Thymus (tissue), 11 donors: ENCODE data around the gene SEC23A. TPM values are rescaled to one million over a fixed set of nuclear protein-coding genes. Genes with fewer than 3 reads are reported as not detected.
"Not testable (repeated sequence)": the region's sequence is repeated elsewhere in the genome, so short reads cannot be mapped to it uniquely, and the experiment has no call there.

Source experiments
- DNase-seq, 9 donors: peaks; one replicate each; pipeline ENCODE4 v3.0.0-alpha.2; 2013; ENCODE audit warnings: low spot score in 9 of 9, low read depth in 6 of 9, missing footprints in 1 of 9
- H3K27ac ChIP-seq, 2 donors: one replicate each; pipeline ENCODE4 v1.5.1; 2013; ENCODE audit warnings: control low read depth in 1 of 2, low read depth in 1 of 2, low read length in 1 of 2, mild to moderate bottlenecking in 1 of 2, moderate library complexity in 1 of 2
- H3K27me3 ChIP-seq, 2 donors: one replicate each; pipeline ENCODE4 v1.5.1; 2013; ENCODE audit warnings: low read length in 1 of 2; ENCODE audit not compliant: control insufficient read depth in 2 of 2, insufficient read depth in 1 of 2
- H3K36me3 ChIP-seq, 2 donors: one replicate each; pipeline ENCODE4 v1.5.1; 2013; ENCODE audit warnings: low read length in 1 of 2, mild to moderate bottlenecking in 1 of 2, moderate library complexity in 1 of 2; ENCODE audit not compliant: control insufficient read depth in 2 of 2, insufficient read depth in 2 of 2
- H3K4me1 ChIP-seq, 2 donors: one replicate each; pipeline ENCODE4 v1.5.1; 2013; ENCODE audit warnings: low read length in 2 of 2; ENCODE audit not compliant: control insufficient read depth in 2 of 2, insufficient read depth in 2 of 2
- H3K4me3 ChIP-seq, 2 donors: one replicate each; pipeline ENCODE4 v1.5.1; 2013; ENCODE audit warnings: low read length in 2 of 2, control low read depth in 1 of 2, mild to moderate bottlenecking in 1 of 2
- H3K9me3 ChIP-seq, 2 donors: one replicate each; pipeline ENCODE4 v1.5.1; 2013; ENCODE audit warnings: low read length in 1 of 2, mild to moderate bottlenecking in 1 of 2; ENCODE audit not compliant: control insufficient read depth in 2 of 2, insufficient read depth in 1 of 2
- WGBS: extraction: QIAGEN DNeasy Blood & Tissue Kit; methylation state at CpG from one replicate; pipeline ENCODE4 v1.1.7; 2013; 5-methylcytosine and 5-hydroxymethylcytosine counted together
- polyA plus RNA-seq: library from polyadenylated mRNA; stranded (reverse); fragments of 200-250 nt; gene quantifications from one replicate; pipeline ENCODE4 v1.2.3, GENCODE V29; 2013
- total RNA-seq: library from RNA; stranded (reverse); fragments of 120-200 nt; gene quantifications from one replicate; pipeline ENCODE4 v1.2.4, GENCODE V29; 2013
- donor health status: healthy.

Gene SEC23A
- total and polyA plus RNA-seq, 2 donors, result 20.9 to 47.3 TPM

DNA sequence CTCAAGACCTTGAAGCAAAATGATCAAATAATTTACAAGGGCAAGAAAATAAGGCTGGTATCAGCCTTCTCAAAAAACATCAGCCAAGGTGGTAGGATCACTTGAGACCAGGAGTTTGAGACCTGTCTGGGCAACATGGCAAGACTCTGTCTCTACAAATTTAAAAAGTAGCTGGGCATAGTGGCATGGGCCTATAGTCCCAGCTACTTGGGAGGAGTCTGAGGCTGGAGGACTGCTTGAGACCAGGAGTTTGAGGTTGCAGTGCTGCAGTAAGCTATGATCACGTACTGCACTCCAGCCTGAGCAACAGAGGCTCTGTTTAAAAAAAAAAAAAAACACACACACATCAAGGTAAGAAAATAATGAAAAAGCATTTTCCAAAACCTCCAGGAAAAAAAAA, 22.1 kb downstream of the SEC23A start:
- H3K4me1 ChIP-seq, result no peaks in the 10 kb centered on the region
- H3K9me3 ChIP-seq, result no peaks in the 10 kb centered on the region
- no peak overlapping the region for H3K4me3 ChIP-seq
- peaks cover 18 to 35% of the 10 kb centered on the region in 2 donors for H3K36me3 ChIP-seq
- H3K27me3 ChIP-seq, result no peaks in the 10 kb centered on the region
- H3K27ac ChIP-seq, result no peak overlapping the region
- 93% methylated on average over 1 of the region's 1 CpG for WGBS
- no peak for DNase-seq

- DNase-seq, result no peak
- Histone ChIP-seq H3K4me1 (no peaks in the 10 kb centered on the region), H3K27me3 (no peaks in the 10 kb centered on the region), H3K27ac (no peak overlapping the region), H3K9me3 (no peaks in the 10 kb centered on the region), H3K4me3 (no peak overlapping the region), H3K36me3 (peaks cover 6 to 20% of the 10 kb centered on the region in 2 donors)
- 97% methylated on average over 2 of the region's 2 CpGs for WGBS
Measured at GRCh38 chr14:39071096-39071495, 31.9 kb downstream of the SEC23A start.

DNA sequence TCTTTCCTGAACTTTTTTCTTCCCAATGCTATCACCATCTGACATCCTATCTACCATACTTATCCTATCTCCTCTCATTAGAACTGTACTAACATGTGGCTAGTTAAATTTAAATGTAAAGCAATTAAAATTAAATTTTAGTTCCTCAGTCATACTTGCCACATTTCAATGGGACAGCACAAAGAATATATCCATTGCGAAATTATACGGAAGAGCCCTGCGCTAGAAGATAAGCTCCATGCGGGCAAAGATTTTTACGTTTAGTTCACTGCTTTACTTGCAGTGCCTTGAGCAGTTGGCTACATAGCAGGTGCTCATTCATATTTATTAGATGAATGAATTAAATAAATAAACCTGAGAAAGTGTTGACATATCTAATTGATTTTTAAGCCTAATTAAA, 33.1 kb downstream of the SEC23A start:
- Histone ChIP-seq H3K36me3 (peaks cover 6 to 21% of the 10 kb centered on the region in 2 donors), H3K27me3 (no peaks in the 10 kb centered on the region), H3K4me1 (no peaks in the 10 kb centered on the region), H3K4me3 (no peak overlapping the region), H3K27ac (no peak overlapping the region), H3K9me3 (no peaks in the 10 kb centered on the region)
- WGBS, result 98% methylated on average over 5 of the region's 5 CpGs
- no peak for DNase-seq

- not testable (repeated sequence) for H3K27ac ChIP-seq, DNase-seq
Measured at GRCh38 chr14:39069169-39069805, 33.7 kb downstream of the SEC23A start.

GRCh38 chr14:39060818-39061437, 42.1 kb downstream of the SEC23A start:
- 99% methylated on average over 4 of the region's 4 CpGs for WGBS
- no peaks in the 10 kb centered on the region for H3K4me1 ChIP-seq
- DNase-seq, result no peak
- H3K27ac ChIP-seq, result no peak overlapping the region
- peaks cover 5 to 15% of the 10 kb centered on the region in 2 donors for H3K9me3 ChIP-seq
- peaks cover 24 to 39% of the 10 kb centered on the region in 2 donors for H3K36me3 ChIP-seq
- no peaks in the 10 kb centered on the region for H3K27me3 ChIP-seq
- H3K4me3 ChIP-seq, result no peak overlapping the region

More at GRCh38 chr14:39069169-39069805, 33.7 kb downstream of the SEC23A start:
- H3K4me3 ChIP-seq, H3K4me1 ChIP-seq, H3K27me3 ChIP-seq, H3K9me3 ChIP-seq: not testable (repeated sequence)
- 98% methylated on average over 7 of the region's 7 CpGs for WGBS
- peaks cover 11 to 26% of the 10 kb centered on the region in 2 donors for H3K36me3 ChIP-seq

GRCh38 chr14:39055786-39056474, 47.1 kb downstream of the SEC23A start:
- peaks cover 8 to 25% of the 10 kb centered on the region in 2 donors for H3K9me3 ChIP-seq
- H3K4me3 ChIP-seq, result no peak overlapping the region
- peak in 1 of 9 donors; percentile 10 for DNase-seq
- no peaks in the 10 kb centered on the region for H3K4me1 ChIP-seq
- 88% methylated on average over 10 of the region's 10 CpGs for WGBS
- peaks cover 38 to 53% of the 10 kb centered on the region in 2 donors for H3K36me3 ChIP-seq
- no peak overlapping the region for H3K27ac ChIP-seq
- H3K27me3 ChIP-seq, result no peaks in the 10 kb centered on the region

- not testable (repeated sequence) for DNase-seq, H3K4me3 ChIP-seq, H3K4me1 ChIP-seq, H3K27ac ChIP-seq, H3K27me3 ChIP-seq
- WGBS, result 98% methylated on average over 5 of the region's 5 CpGs
- peaks cover 40 to 49% of the 10 kb centered on the region in 2 donors for H3K36me3 ChIP-seq
- peaks cover 8 to 25% of the 10 kb centered on the region in 2 donors for H3K9me3 ChIP-seq
Measured at GRCh38 chr14:39052869-39053454, 50.1 kb downstream of the SEC23A start.

DNA sequence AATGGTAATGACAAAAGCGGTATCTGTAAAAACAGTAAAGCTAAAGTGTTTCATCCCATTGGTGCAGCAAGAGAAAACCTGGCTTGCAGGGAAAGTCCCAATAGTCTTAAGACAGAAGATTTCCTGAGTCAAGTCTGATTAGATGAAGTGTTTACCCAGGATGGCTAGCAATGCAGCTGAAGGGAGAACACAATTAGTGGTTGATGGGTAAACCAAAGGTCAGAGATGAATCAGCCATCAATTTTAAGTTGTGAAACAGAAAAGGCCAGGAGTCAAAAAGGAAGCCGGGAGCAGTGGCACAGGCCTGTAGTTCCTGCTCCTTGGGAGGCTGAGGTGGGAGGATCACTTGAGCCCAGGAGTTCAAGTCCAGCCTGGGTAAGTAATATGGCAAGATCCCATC, 52.6 kb downstream of the SEC23A start:
- DNase-seq, result no peak
- Histone ChIP-seq H3K27ac (no peak overlapping the region), H3K9me3 (peaks cover 0 to 4% of the 10 kb centered on the region in 2 donors), H3K27me3 (no peaks in the 10 kb centered on the region), H3K4me3 (no peak overlapping the region), H3K36me3 (peaks cover 32 to 39% of the 10 kb centered on the region in 2 donors), H3K4me1 (no peaks in the 10 kb centered on the region)
- WGBS, result 96% methylated on average over 2 of the region's 2 CpGs

DNA sequence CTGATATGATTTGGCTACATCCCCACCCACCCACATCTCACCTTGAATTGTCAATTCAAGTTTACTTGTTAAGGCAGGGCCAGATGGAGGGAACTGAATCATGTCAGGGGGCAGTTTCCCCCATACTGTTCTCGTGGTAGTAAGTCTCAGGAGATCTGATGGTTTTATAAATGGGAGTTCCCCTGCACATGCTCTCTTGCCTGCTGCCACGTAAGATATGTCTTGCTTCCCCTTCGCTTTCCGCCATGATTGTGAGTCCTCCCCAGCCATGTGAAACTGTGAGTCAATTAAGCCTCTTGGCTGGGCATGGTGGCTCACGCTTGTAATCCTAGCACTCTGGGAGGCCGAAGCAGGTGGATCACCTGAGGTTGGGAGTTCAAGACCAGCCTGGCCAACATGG, 57.1 kb downstream of the SEC23A start:
- WGBS, result 97% methylated on average over 6 of the region's 6 CpGs
- not testable (repeated sequence) for DNase-seq, H3K9me3 ChIP-seq, H3K4me3 ChIP-seq, H3K27me3 ChIP-seq, H3K27ac ChIP-seq, H3K4me1 ChIP-seq
- peaks cover 4 to 27% of the 10 kb centered on the region in 2 donors for H3K36me3 ChIP-seq
